Stimulated activated naive B cell treated with anti-CD40 and anti-IgM and Interleukin-4, amounts not matched to agents 10 μg/mL and 1 μg/mL and 100 μg/mL, for 72 hours (primary cell): ENCODE results near the gene CCN2.
"Not testable (repeated sequence)": the region's sequence is repeated elsewhere in the genome, so short reads cannot be mapped to it uniquely, and the experiment has no call there.

ENCODE experiments used
- ATAC-seq, 2 donors: fragments of 150-1000 bp; cut with Tn5 transposase; replicated peaks; 2 replicates each; pipeline ENCODE4 v1.10.0; 2021; ENCODE audit warnings: moderate library complexity in 1 of 2
- DNase-seq: peaks from one replicate; pipeline ENCODE4 v3.0.0; 2021
- H3K27ac Mint-ChIP-seq: one replicate; pipeline ENCODE4 v1.8.0; 2022; ENCODE audit warnings: mild to moderate bottlenecking, mixed read lengths
- H3K27me3 Mint-ChIP-seq, 2 donors: one replicate each; pipeline ENCODE4 v1.8.0; 2022; ENCODE audit warnings: mixed read lengths in 2 of 2
- H3K36me3 Mint-ChIP-seq, 2 donors: one replicate each; pipeline ENCODE4 v1.8.0; 2022; ENCODE audit warnings: mixed read lengths in 2 of 2, mild to moderate bottlenecking in 1 of 2
- H3K4me1 Mint-ChIP-seq, 2 donors: one replicate each; pipeline ENCODE4 v1.8.0; 2022; ENCODE audit warnings: mixed read lengths in 2 of 2, mild to moderate bottlenecking in 1 of 2
- H3K4me3 Mint-ChIP-seq, 2 donors: one replicate each; pipeline ENCODE4 v1.8.0; 2022; ENCODE audit warnings: mild to moderate bottlenecking in 2 of 2, mixed read lengths in 2 of 2, moderate library complexity in 1 of 2
- H3K9me3 Mint-ChIP-seq, 2 donors: one replicate each; pipeline ENCODE4 v1.8.0; 2022; ENCODE audit warnings: mixed read lengths in 2 of 2, mild to moderate bottlenecking in 1 of 2

Gene CCN2

DNA sequence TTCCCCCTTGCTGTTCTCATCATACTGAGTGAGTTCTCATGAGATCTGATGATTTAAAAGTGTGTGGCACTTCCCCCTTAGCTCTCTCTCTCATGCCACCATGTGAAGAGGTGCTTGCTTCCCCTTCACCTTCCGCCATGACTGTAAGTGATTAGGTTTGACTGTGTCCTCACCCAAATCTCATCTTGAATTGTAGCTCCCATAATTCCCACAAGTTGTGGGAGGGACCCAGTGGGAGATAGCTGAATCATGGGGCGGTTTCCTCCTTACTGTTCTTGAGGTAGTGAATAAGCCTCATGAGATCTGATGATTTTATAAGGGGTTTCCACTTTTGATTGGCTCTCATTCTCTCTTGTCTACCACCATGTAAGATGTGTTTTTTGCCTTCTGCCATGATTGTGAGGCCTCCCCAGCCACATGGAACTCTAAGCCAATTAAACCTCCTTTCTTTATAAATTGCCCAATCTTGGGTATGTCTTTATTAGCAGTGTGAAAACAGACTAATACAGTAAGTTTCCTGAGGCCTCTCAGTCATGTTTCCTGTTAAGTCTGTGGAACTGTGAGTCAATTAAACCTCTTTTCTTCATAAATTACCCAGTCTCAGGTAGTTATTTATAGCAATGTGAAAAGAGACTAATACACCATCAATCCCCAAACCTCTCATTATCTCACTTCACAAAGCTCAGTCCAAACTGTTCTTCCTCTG is 34.9 kb downstream of the CCN2 start:
- H3K4me3 Mint-ChIP-seq, DNase-seq, H3K9me3 Mint-ChIP-seq: not testable (repeated sequence)
- H3K36me3 Mint-ChIP-seq = peaks cover 4 to 13% of the 10 kb centered on the region in 2 donors
- H3K27me3 Mint-ChIP-seq = peaks cover 7 to 15% of the 10 kb centered on the region in 2 donors
- peak overlapping the region; percentile 9 for H3K27ac Mint-ChIP-seq
- peak; percentile 2 to 4 for ATAC-seq
- peaks cover 20 to 33% of the 10 kb centered on the region in 2 donors for H3K4me1 Mint-ChIP-seq

DNA sequence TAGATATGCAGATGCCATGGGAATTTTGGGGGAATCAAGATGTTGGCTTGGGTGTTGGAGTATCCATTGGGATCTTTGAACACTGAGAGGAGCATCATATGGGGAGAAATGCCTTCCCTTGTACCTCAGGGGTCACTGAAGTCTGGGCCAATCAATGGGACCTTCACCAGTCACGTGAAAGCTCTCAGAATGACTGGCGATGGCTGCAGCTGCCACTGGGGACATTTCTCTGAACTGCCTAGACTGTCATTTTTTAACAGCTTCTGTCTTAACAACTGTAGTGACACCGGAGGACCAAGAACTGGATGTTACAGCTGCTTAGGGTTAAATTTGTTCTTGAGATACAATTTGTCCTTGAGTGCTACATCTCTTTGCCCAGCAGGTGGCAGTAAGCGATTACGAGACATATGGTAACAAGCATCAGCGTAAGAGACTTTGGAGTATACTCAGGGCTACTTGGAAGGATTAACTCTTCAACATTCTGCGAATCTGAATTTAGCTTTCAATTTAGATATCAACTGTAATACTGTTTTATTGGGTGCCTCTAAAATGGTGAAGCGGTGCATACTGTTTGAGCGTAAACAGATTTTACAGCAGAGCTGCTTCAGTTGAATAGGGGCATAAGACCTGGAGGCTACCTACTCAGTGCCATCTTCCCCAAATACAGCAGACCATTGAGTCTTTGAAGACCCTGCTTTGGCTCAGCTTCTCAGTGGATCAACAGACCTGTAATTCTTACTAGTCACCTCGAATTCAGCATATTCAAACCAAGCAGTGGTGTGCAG is 36.0 kb downstream of the CCN2 start:
- DNase-seq (peak; percentile 44), ATAC-seq (peak; percentile 38 to 47)
- Mint-ChIP-seq H3K27ac (peak overlapping the region; percentile 59), H3K9me3 (peaks cover 4 to 9% of the 10 kb centered on the region in 2 donors), H3K27me3 (peaks cover 6 to 15% of the 10 kb centered on the region in 2 donors), H3K4me1 (peaks cover 21 to 37% of the 10 kb centered on the region in 2 donors), H3K4me3 (no peak overlapping the region), H3K36me3 (peaks cover 4 to 13% of the 10 kb centered on the region in 2 donors)

DNA sequence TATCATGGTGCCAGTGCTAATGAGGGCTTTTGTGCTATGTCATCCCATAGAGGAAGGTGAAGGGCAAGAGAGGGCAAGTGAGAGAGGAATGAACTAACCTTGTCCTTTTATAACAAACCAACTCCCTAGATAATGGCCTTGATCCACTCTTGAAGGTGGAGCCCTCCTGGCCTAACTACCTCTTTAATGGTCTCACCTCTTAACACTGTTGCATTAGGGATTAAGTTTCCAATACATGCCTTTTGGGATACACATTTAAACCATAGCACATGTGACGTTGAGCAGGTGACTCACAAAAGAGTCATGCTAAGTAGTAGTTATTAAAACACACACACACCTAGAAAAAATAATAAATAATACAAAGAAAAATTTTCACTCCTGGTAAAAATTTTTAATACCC is 36.9 kb downstream of the CCN2 start:
- peaks cover 0 to 8% of the 10 kb centered on the region in 2 donors for H3K27me3 Mint-ChIP-seq
- ATAC-seq (no peak), DNase-seq (no peak)
- peaks cover 24 to 44% of the 10 kb centered on the region in 2 donors for H3K4me1 Mint-ChIP-seq
- H3K4me3 Mint-ChIP-seq = no peak overlapping the region
- H3K9me3 Mint-ChIP-seq = peaks cover 3 to 9% of the 10 kb centered on the region in 2 donors
- H3K36me3 Mint-ChIP-seq = peaks cover 0 to 13% of the 10 kb centered on the region in 2 donors
- H3K27ac Mint-ChIP-seq = no peak overlapping the region

DNA sequence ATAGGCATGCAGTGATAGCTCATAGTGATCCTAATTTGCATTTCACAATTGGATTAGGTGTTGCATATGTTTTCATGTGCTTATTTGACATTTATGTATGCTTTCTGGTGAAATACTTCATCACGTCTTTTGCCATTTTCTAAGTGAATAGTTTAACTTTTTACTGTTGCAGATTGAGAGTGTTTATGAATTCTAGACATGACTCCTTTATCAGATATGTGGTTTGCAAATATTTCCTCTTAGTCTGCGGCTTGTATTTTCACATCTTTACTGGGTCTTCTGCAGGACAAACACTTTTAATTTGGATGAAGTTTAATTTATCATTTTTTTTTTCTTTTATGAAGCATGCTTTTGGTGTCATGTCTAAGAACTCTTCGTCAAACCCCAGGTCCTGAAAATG is 39.2 kb downstream of the CCN2 start:
- Mint-ChIP-seq H3K4me3 (no peak overlapping the region), H3K4me1 (peaks cover 10 to 32% of the 10 kb centered on the region in 2 donors), H3K27ac (no peak overlapping the region), H3K36me3 (peaks cover 0 to 10% of the 10 kb centered on the region in 2 donors), H3K9me3 (peaks cover 3 to 6% of the 10 kb centered on the region in 2 donors), H3K27me3 (peaks cover 0 to 27% of the 10 kb centered on the region in 2 donors)
- no peak for DNase-seq
- peak in 1 of 2 donors; percentile 10 for ATAC-seq

DNA sequence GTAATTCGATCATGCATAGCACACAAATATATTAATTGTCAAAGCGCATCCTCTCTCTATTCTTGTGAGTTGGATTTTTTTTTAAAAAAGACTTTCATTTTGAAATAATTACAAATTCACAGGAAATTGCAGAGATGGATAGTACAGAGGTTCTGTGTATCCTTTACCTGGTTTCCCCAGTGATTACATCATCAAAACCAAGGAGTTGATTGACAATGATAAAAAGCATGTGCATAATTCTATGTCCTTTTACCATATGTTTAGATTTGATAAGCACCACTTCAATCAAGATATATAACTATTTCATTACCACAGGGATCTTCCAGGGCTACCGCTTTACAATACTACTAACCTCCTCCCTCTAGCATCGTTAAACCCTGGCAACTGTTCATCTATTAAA is 40.2 kb downstream of the CCN2 start:
- Mint-ChIP-seq H3K27me3 (peaks cover 0 to 27% of the 10 kb centered on the region in 2 donors), H3K27ac (no peak overlapping the region), H3K4me3 (no peak overlapping the region), H3K4me1 (peaks cover 6 to 22% of the 10 kb centered on the region in 2 donors), H3K9me3 (peaks cover 0 to 2% of the 10 kb centered on the region in 2 donors), H3K36me3 (peaks cover 0 to 2% of the 10 kb centered on the region in 2 donors)
- no peak for DNase-seq
- ATAC-seq = no peak

DNA sequence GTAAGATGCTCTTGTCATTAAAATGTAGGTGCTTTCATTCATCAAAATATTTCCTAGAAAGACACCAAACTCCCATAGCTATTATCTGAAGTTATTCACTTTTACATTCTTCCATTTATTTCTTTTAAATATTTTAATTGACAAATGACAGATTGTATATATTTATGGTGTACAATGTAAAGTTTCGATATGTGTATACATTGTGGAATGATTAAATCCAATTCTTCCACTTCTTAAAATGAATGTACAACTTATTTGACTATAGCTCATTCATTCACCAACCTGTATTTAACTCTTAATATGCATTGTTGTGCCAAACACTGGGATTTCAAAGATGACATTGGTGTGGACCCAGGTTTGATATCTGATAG is 41.0 kb downstream of the CCN2 start:
- Mint-ChIP-seq H3K9me3 (no peaks in the 10 kb centered on the region), H3K4me1 (peaks cover 5 to 14% of the 10 kb centered on the region in 2 donors), H3K36me3 (no peaks in the 10 kb centered on the region), H3K27ac (no peak overlapping the region), H3K4me3 (no peak overlapping the region), H3K27me3 (peaks cover 0 to 32% of the 10 kb centered on the region in 2 donors)
- peak in 1 of 2 donors; percentile 22 for ATAC-seq
- no peak for DNase-seq

DNA sequence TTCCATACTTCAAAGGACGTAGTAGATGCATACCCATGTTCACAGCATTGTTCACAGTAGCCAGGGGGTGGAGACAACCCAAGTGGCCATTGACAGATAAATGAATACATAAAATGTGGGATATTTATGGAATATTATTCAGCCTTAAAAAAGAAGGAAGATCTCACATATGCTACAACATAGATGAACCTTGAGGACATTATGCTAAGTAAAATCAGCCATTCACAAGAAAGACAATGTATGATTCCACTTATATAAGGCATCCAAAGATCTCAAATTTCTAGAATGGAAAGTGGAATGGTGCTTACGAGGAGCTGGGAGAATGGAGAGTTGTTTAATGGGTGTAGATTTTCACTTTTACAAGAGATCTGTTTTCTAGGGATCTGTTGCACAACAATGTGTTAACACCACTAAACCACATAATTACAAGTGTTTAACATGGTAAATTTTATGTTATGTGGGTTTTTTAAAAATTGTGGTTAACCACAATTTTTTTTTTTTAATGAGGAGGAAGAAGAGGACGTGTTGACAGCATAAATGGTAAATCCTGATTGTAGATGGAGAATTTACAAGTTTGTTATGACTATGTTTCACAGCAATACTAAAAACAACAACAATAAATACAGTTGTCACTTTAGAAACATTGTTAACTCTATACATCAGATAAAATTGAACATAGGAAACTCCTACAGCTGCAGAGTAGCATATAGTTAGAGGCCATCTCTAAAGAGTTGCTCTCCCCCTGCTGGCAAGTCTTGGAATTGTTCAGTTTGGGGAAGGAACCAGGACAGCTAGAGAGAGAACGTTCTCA is 41.6 kb downstream of the CCN2 start:
- H3K4me3 Mint-ChIP-seq = no peak overlapping the region
- H3K36me3 Mint-ChIP-seq = no peaks in the 10 kb centered on the region
- H3K27ac Mint-ChIP-seq = no peak overlapping the region
- H3K27me3 Mint-ChIP-seq = peaks cover 0 to 32% of the 10 kb centered on the region in 2 donors
- H3K4me1 Mint-ChIP-seq = peaks cover 5 to 14% of the 10 kb centered on the region in 2 donors
- ATAC-seq (peak; percentile 96), DNase-seq (peak; percentile 66)
- no peaks in the 10 kb centered on the region for H3K9me3 Mint-ChIP-seq

DNA sequence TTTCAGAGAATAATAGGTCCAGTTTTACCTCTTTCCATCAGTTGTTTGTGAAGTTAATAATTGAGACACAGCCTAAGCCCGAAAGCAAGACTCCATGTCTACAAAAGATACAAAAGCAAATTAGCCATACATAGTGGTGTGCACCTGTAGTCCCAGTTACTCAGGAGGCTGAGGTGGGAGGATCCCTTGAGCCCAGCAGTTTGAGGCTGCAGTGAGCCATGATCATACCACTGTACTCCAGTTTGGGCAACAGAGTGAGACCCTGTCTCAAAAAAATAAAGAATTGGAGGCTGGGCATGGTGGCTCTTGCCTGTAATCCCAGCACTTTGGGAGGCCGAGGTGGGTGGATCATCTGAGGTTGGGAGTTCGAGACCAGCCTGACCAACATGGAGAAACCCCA is 42.4 kb downstream of the CCN2 start:
- Mint-ChIP-seq H3K27me3 (peaks cover 0 to 32% of the 10 kb centered on the region in 2 donors), H3K4me1 (peaks cover 5 to 14% of the 10 kb centered on the region in 2 donors)
- ATAC-seq, H3K27ac Mint-ChIP-seq, H3K36me3 Mint-ChIP-seq, H3K9me3 Mint-ChIP-seq, H3K4me3 Mint-ChIP-seq, DNase-seq: not testable (repeated sequence)

DNA sequence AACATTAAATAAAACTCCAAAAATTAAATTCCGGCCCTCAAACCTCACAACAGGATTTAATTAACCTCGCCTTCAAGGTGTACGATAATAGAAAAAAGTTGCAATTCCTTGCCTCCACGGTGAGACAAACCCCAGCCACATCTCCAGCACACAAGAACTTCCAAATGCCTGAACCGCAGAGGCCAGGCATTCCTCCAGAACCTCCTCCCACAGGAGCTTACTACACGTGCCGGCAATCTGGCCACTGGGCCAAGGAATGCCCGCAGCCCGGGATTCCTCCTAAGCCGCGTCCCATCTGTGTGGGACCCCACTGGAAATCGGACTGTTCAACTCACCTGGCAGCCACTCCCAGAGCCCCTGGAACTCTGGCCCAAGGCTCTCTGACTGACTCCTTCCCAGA is 47.4 kb downstream of the CCN2 start:
- H3K27me3 Mint-ChIP-seq = peaks cover 11 to 32% of the 10 kb centered on the region in 2 donors
- ATAC-seq, H3K27ac Mint-ChIP-seq, H3K4me1 Mint-ChIP-seq, H3K36me3 Mint-ChIP-seq, DNase-seq, H3K4me3 Mint-ChIP-seq, H3K9me3 Mint-ChIP-seq: not testable (repeated sequence)

DNA sequence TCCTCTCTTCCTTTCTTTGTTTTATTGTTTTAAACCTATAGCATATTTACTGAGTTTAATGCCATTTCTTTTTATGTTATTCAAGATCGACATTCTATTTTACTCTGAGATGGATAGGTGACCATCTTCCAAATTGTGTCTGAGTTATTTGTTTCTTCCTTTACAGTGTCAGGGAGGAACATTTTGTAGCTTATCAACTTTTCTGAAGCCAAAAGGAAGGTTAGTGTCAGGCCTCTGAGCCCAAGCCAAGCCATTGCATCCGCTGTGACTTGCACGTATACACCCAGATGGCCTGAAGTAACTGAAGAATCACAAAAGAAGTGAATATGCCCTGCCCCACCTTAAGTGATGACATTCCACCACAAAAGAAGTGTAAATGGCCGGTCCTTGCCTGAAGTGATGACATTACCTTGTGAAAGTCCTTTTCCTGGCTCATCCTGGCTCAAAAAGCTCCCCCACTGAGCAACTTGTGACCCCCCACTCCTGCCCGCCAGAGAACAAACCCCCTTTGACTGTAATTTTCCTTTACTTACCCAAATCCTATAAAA is 49.8 kb downstream of the CCN2 start:
- DNase-seq, ATAC-seq, H3K4me1 Mint-ChIP-seq, H3K27ac Mint-ChIP-seq, H3K4me3 Mint-ChIP-seq: not testable (repeated sequence)
- Mint-ChIP-seq H3K27me3 (peaks cover 16 to 25% of the 10 kb centered on the region in 2 donors), H3K9me3 (peaks cover 9 to 12% of the 10 kb centered on the region in 2 donors), H3K36me3 (peaks cover 9 to 14% of the 10 kb centered on the region in 2 donors)

DNA sequence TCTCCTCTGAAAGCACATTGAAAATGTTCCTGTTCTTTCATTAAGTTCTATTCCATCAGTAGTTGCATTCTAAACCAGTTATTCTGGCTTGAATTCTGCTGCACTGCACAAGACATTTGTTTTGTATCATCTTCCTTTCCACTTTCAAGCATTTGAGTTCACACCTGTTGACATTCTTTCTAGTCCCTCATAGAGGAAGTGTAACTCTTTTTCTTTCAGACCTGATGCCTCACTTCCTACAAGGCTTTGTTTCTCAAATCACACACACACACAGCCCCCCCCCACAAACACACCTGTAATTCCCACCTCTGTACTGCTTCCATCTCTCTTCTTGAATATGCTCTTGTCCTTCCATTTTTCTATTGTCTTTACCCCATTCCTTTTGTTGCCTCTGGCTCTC is 50.9 kb downstream of the CCN2 start:
- Mint-ChIP-seq H3K36me3 (peaks cover 11 to 15% of the 10 kb centered on the region in 2 donors), H3K4me3 (no peak overlapping the region), H3K27ac (no peak overlapping the region), H3K4me1 (peaks cover 5 to 8% of the 10 kb centered on the region in 2 donors), H3K9me3 (peaks cover 9 to 12% of the 10 kb centered on the region in 2 donors), H3K27me3 (peaks cover 16 to 21% of the 10 kb centered on the region in 2 donors)
- DNase-seq (no peak), ATAC-seq (peak; percentile 47 to 71)

DNA sequence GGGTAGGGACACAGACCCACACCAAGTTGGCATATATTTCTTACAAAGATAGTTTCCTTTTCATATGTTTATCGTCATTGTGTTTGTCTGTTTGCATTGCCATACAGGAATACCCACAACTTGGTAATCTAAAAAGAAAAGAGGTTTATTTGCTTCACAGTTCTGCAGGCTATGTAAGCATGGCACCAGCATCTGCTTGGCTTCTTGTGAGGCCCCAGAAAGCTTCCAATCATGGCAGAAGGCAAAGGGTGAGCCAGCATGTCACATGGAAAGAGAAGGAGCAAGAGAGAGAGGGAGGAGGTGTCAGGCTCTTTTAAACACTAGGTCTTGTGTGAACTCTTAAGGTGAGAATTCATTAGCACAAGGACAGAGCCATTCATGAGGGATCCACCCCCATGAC is 52.5 kb downstream of the CCN2 start:
- peaks cover 9 to 12% of the 10 kb centered on the region in 2 donors for H3K9me3 Mint-ChIP-seq
- H3K36me3 Mint-ChIP-seq = peaks cover 11 to 15% of the 10 kb centered on the region in 2 donors
- DNase-seq (no peak), ATAC-seq (no peak)
- H3K27me3 Mint-ChIP-seq = peaks cover 22 to 25% of the 10 kb centered on the region in 2 donors
- H3K27ac Mint-ChIP-seq = no peak overlapping the region
- H3K4me1 Mint-ChIP-seq = peaks cover 5 to 8% of the 10 kb centered on the region in 2 donors
- no peak overlapping the region for H3K4me3 Mint-ChIP-seq
